Smooth muscle cell (in vitro differentiated cells): ENCODE measurements around the gene WDR5. TPM values are rescaled to one million over a fixed set of nuclear protein-coding genes. Genes with fewer than 3 reads are reported as not detected.

Experiments
- DNase-seq: peaks from one replicate; lab custom pipeline; 2025; ENCODE audit not compliant: unreplicated experiment; lab: John Stamatoyannopoulos, UW
- H2AFZ ChIP-seq: fragments of 200-600 bp; sonication (generic); 2 replicates; pipeline ENCODE4 v1.6.0; 2016; ENCODE audit warnings: antibody characterized with exemption, low read depth, mild to moderate bottlenecking
- H3F3A ChIP-seq: fragments of 200-600 bp; sonication (generic); 2 replicates; pipeline ENCODE4 v1.6.0; 2017; ENCODE audit warnings: antibody characterized with exemption, low read depth
- H3K27ac ChIP-seq: fragments of 200-600 bp; sonication (generic); 2 replicates; pipeline ENCODE4 v1.5.1; 2016; ENCODE audit warnings: low read depth, mild to moderate bottlenecking
- H3K27me3 ChIP-seq: fragments of 200-600 bp; sonication (generic); 2 replicates; pipeline ENCODE4 v1.6.1; 2016; ENCODE audit warnings: low read depth, mild to moderate bottlenecking
- H3K36me3 ChIP-seq: fragments of 200-600 bp; sonication (generic); 2 replicates; pipeline ENCODE4 v1.5.1; 2016; ENCODE audit warnings: low read depth
- H3K4me1 ChIP-seq: fragments of 200-600 bp; sonication (generic); 2 replicates; pipeline ENCODE4 v1.5.1; 2016; ENCODE audit warnings: low read depth
- H3K4me2 ChIP-seq: fragments of 200-600 bp; sonication (generic); 2 replicates; pipeline ENCODE4 v1.6.0; 2016; ENCODE audit warnings: mild to moderate bottlenecking
- H3K4me3 ChIP-seq: fragments of 200-600 bp; sonication (generic); 2 replicates; pipeline ENCODE4 v1.5.1; 2016; ENCODE audit warnings: mild to moderate bottlenecking
- H3K79me2 ChIP-seq: fragments of 200-600 bp; sonication (generic); 2 replicates; pipeline ENCODE4 v1.6.0; 2016; ENCODE audit warnings: low read depth, mild to moderate bottlenecking
- H3K9ac ChIP-seq: fragments of 200-600 bp; sonication (generic); 2 replicates; pipeline ENCODE4 v1.6.0; 2016; ENCODE audit warnings: low read depth
- H3K9me3 ChIP-seq: fragments of 200-600 bp; sonication (generic); replicated peaks from 2 replicates; pipeline ENCODE4 v1.5.1; 2016; ENCODE audit warnings: low read depth
- H4K20me1 ChIP-seq: fragments of 200-600 bp; sonication (generic); 2 replicates; pipeline ENCODE4 v1.6.0; 2016; ENCODE audit warnings: low read depth
- WGBS: methylation state at CpG from one replicate; pipeline ENCODE4 v1.1.7; 2016; ENCODE audit warnings: low lambda C conversion rate; 5-methylcytosine and 5-hydroxymethylcytosine counted together
- polyA plus RNA-seq: library from polyadenylated mRNA; unstranded; fragments of >200 nt; fragmentation: Nextera tagmentation; extraction: Ambion mirVana; gene quantifications from 2 replicates; pipeline ENCODE4 v1.2.1, GENCODE V29; 2016
- total RNA-seq: library from RNA; depleted of rRNA; stranded (reverse); fragments of >200 nt; gene quantifications from 2 replicates; pipeline ENCODE4 v1.2.3, GENCODE V29; 2014
- TF ChIP-seq, protein P1 (sequence below): fragments of 200-600 bp; sonication (generic); IDR thresholded peaks from 2 replicates; pipeline ENCODE4 v1.5.1; 2017; ENCODE audit warnings: borderline replicate concordance, mild to moderate bottlenecking, antibody characterized with exemption; ENCODE audit not compliant: insufficient read depth, poor library complexity, severe bottlenecking

Gene WDR5
- total and polyA plus RNA-seq, 2 experiments from 2014 or later, result 9.8 to 15.7 TPM

DNA sequence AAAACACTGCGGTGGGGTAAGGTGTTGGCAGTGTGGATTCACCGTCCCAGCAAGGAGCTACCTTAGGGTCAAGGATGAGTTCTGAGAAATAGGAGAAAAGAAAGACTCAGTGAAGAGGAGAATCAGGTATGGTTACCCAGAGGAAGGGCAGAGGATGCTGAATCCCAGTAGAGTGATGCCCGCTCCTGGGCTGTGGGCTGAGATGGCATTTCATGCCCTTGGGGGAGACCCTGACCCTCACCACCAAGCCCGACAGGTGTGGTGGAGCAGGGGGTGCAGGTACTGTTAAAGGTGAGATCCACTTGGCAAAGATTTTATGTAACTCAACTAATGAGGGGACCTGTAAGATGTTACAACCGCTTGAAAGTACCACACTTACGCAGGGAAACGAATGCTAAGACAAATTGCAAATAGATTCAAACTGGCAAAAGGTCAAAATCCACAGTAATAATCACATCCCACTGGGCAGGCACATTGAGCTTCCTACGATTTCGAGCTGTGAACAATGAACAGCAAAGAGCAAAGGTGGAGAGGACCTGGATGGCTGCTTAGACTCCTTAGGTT is 26.4 kb downstream of the WDR5 start:
- WGBS, result 98% methylated on average over 9 of the region's 9 CpGs
- no peaks in the 10 kb centered on the region for H3K27me3 ChIP-seq

DNA sequence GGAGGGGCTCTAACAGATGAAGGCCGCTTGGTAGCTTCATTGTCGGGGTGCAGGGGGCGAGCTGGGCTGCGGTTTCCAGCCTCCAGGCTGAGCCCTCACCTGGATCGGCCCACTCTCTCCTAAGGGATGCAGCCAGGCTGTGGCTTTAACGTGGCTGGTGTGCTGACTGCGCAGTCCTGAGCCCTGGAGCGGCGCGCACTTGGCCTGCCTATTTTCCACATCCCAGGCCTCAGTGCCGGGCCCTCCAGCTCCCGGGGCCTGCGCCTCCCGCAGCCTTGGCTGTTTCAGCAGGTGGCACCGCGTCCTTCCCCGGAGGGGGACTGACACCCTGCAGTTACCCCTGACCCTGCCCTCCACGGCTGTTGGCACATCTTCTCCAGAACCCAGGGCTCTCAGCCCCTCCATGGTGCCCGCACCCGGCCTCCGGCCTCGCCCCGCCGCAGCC is 27.1 kb downstream of the WDR5 start:
- peak overlapping the region; percentile 63 for H2AFZ ChIP-seq
- DNase-seq, result no peak

More for the DNA sequence above, 26.4 kb downstream of the WDR5 start:
- Histone ChIP-seq H3K36me3 (no peaks in the 10 kb centered on the region), H4K20me1 (no peaks in the 10 kb centered on the region), H3K4me1 (no peaks in the 10 kb centered on the region), H3K4me3 (no peak overlapping the region), H3K27ac (no peak overlapping the region), H3K4me2 (no peak overlapping the region), H2AFZ (no peak overlapping the region), H3K9me3 (no peaks in the 10 kb centered on the region), H3K9ac (no peak overlapping the region), H3F3A (no peaks in the 10 kb centered on the region), H3K79me2 (no peaks in the 10 kb centered on the region)
- no peak for DNase-seq
- TF ChIP-seq, protein P1, sequence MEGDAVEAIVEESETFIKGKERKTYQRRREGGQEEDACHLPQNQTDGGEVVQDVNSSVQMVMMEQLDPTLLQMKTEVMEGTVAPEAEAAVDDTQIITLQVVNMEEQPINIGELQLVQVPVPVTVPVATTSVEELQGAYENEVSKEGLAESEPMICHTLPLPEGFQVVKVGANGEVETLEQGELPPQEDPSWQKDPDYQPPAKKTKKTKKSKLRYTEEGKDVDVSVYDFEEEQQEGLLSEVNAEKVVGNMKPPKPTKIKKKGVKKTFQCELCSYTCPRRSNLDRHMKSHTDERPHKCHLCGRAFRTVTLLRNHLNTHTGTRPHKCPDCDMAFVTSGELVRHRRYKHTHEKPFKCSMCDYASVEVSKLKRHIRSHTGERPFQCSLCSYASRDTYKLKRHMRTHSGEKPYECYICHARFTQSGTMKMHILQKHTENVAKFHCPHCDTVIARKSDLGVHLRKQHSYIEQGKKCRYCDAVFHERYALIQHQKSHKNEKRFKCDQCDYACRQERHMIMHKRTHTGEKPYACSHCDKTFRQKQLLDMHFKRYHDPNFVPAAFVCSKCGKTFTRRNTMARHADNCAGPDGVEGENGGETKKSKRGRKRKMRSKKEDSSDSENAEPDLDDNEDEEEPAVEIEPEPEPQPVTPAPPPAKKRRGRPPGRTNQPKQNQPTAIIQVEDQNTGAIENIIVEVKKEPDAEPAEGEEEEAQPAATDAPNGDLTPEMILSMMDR, result no peak

DNA sequence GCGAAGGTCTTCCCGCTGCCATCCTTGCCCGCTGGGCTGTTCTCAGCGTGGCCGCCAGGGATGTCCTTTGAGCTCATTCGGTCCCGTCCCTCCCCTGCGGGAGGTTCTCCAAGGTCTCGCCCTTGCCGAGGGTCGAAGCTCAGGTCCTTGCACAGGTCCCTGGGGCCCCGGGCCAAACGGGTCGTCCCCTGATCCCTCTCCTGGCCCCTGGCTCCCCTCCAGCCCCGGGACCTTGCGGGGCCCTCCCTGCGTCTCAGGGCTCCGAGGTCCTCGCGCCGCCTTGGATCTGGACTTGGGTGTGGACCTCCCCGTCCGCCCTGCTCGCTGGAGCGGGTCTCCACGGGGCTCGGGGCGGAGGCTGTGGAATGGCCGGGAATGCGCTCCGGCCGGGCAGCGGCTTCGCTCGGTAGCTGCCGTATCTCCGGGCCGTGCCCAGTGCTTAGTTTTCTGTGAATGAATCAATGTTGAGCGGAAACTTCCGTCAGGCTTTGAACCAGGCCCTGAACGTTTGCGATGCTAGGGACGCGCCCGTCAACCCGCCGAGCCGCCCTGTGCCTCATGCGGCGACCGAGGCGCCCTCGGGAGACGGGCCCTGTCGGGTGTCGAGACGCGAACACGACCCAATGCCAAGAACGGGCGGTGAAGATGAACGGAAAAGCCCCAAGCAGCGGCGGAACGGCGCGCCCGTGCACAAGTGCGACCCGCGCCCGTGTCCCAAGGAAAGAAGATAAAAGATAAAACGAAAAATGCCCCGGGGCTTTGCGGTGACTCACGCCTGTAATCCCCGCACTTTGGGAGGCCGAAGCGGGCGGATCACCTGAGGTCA is 27.7 kb downstream of the WDR5 start:
- no peaks in the 10 kb centered on the region for H3K79me2 ChIP-seq
- H3K27me3 ChIP-seq, result no peaks in the 10 kb centered on the region
- H3K4me1 ChIP-seq, result no peaks in the 10 kb centered on the region
- DNase-seq, result no peak
- H3K4me3 ChIP-seq, result no peak overlapping the region
- no peaks in the 10 kb centered on the region for H4K20me1 ChIP-seq
- no peaks in the 10 kb centered on the region for H3K36me3 ChIP-seq
- no peaks in the 10 kb centered on the region for H3F3A ChIP-seq
- peak overlapping the region; percentile 63 for H2AFZ ChIP-seq
- H3K4me2 ChIP-seq, result no peak overlapping the region
- peak overlapping the region; percentile 26 for H3K27ac ChIP-seq
- TF ChIP-seq, protein P1, result peak; percentile 12
- 55% methylated on average over 79 of the region's 80 CpGs for WGBS
- H3K9ac ChIP-seq, result no peak overlapping the region
- H3K9me3 ChIP-seq, result no peaks in the 10 kb centered on the region

More for the DNA sequence above, 27.1 kb downstream of the WDR5 start:
- no peaks in the 10 kb centered on the region for H3K9me3 ChIP-seq
- H3K4me1 ChIP-seq, result no peaks in the 10 kb centered on the region
- 86% methylated on average over 24 of the region's 24 CpGs for WGBS
- no peak overlapping the region for H3K4me2 ChIP-seq
- H3K36me3 ChIP-seq, result no peaks in the 10 kb centered on the region
- no peaks in the 10 kb centered on the region for H3K79me2 ChIP-seq
- peak overlapping the region; percentile 26 for H3K27ac ChIP-seq
- no peaks in the 10 kb centered on the region for H3K27me3 ChIP-seq
- TF ChIP-seq, protein P1, result no peak
- no peak overlapping the region for H3K9ac ChIP-seq
- H4K20me1 ChIP-seq, result no peaks in the 10 kb centered on the region
- H3F3A ChIP-seq, result no peaks in the 10 kb centered on the region
- H3K4me3 ChIP-seq, result no peak overlapping the region
